ENCODE data around the gene PSMB9. TPM values are rescaled to one million over a fixed set of nuclear protein-coding genes. Genes with fewer than 3 reads are reported as not detected.

The PSMB9 gene
- total and polyA plus RNA-seq, 9 of the 15 experiments (the other 6 are each of a cell fraction or from before 2014, with no cell fraction given) = 1.1 to 3.7 (median 2.4) TPM

DNA sequence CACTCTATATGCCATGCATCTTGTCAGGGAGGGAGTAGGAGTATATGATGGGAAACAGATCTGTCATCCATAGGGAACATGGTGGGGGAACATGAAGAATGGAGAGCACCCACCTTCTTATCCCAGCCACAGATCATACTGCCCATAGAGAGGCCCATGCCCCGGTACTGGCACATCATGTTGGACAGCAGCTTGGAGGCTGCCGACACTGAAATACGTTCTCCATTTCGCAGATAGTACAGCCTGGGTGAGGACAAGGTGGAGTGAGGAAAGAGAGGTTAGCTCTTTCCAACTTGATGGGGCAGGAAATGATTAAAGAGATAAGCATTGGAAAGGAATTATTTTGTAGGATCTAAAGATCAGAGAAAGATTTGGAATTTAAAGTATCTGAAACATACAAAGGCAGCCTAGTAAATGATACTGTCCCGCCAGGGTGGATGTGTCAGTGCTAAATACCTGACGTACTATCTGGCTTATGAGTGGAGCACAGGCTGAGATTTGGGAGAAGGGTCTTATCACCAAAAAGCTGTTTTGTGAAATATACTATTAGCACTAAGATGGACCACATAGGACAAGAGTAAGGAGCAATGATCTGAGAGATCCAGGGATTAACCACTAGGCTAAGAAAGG lies 11.9 kb upstream of the PSMB9 start:
- in situ Hi-C loops (cut with MboI) = no loop called here
- 44% methylated on average over 6 of the region's 6 CpGs for WGBS (ENCODE audit: insufficient coverage, low coverage, missing lambda C conversion rate)
- no TSS peak for BruUV-seq (replicated peaks)
- TF ChIP-seq ZNF764 (CRISPR knock-in tag; IDR thresholded peaks at IDR 0.05; ENCODE audit: low read depth) (no peak), TCFL5 (CRISPR knock-in tag; conservative IDR thresholded peaks at IDR 0.05) (no peak), BRD4 (IDR thresholded peaks at IDR 0.05) (no peak), ZNF830 (CRISPR knock-in tag; IDR thresholded peaks at IDR 0.05) (no peak), HOMEZ (CRISPR knock-in tag; IDR thresholded peaks at IDR 0.05) (no peak), LEF1 (IDR thresholded peaks at IDR 0.05) (no peak), NCOA4 (IDR thresholded peaks at IDR 0.05; ENCODE audit: partially characterized antibody) (no peak), NCOA1 (IDR thresholded peaks at IDR 0.05; ENCODE audit: low read depth) (no peak), ZBTB9 (CRISPR knock-in tag; IDR thresholded peaks at IDR 0.05) (no peak), HES1 (IDR thresholded peaks at IDR 0.05; ENCODE audit: low read depth) (no peak), ZNF282 (CRISPR knock-in tag; IDR thresholded peaks at IDR 0.05) (no peak), DACH1 (IDR thresholded peaks at IDR 0.05; ENCODE audit: partially characterized antibody) (no peak), ZNF3 (CRISPR knock-in tag; IDR thresholded peaks at IDR 0.05) (no peak), POLR2G (IDR thresholded peaks at IDR 0.05; ENCODE audit: low read depth, low read length) (no peak), ZNF57 (CRISPR knock-in tag; IDR thresholded peaks at IDR 0.05) (no peak), NBN (IDR thresholded peaks at IDR 0.05; ENCODE audit: low read depth) (no peak)
- ChIA-PET CTCF (ENCODE audit: low intra/inter-chr PET ratio) (interaction anchor here (1.0 to 6.6 kb wide), 2 partner anchors 11 to 26 kb away, joined by 4 to 66 read pairs; partner anchors contain the start of genes PSMB9 and TAP1), POLR2A (interaction anchor here (0.5 to 5.1 kb wide), 5 partner anchors 10 to 831 kb away, joined by 3 to 56 read pairs (median 3); partner anchors contain the start of genes KIFC1, PSMB9 and TAP1)
- Histone ChIP-seq H2AFZ (ENCODE audit: low read depth, low read length) (no peak overlapping the region), H3K27me3 (ENCODE audit: control insufficient read depth in 2 of 2, insufficient read depth in 2 of 2, low read length in 2 of 2) (peaks cover under 1 to 19% of the 10 kb centered on the region in 2 experiments; a peak in 2 of 5 replicates), H3K4me2 (ENCODE audit: insufficient read depth, low read length) (no peak overlapping the region), H4K20me1 (replicated peaks; ENCODE audit: control insufficient read depth, insufficient read depth, low read length) (no peaks in the 10 kb centered on the region), H3K9me3 (replicated peaks; ENCODE audit: control insufficient read depth, insufficient read depth, low read depth, low read length) (no peaks in the 10 kb centered on the region), H3K27ac (ENCODE audit: extremely low read depth, low read depth, low read length) (no peak overlapping the region), H3K79me2 (ENCODE audit: control insufficient read depth, insufficient read depth, low read length) (peaks cover 10% of the 10 kb centered on the region; the same call in 2 of the 3 replicates), H3K4me3 (no peak overlapping the region), H3K9ac (ENCODE audit: insufficient read depth in 1 of 2, low read depth in 2 of 2, low read length in 2 of 2) (no peak overlapping the region), H3K9me1 (ENCODE audit: control insufficient read depth, insufficient read depth, low read length) (no peaks in the 10 kb centered on the region), H3K36me3 (ENCODE audit: control insufficient read depth, insufficient read depth, low read length) (no peaks in the 10 kb centered on the region), H3K4me1 (replicated peaks in 1 of 2; ENCODE audit: control insufficient read depth in 2 of 2, insufficient read depth in 2 of 2, low read length in 2 of 2) (peaks cover 4 to 22% of the 10 kb centered on the region in 2 experiments; a peak in 4 of 5 replicates)
- no peak for ATAC-seq
- FAIRE-seq = no peak
- intact Hi-C loops (cut with micrococcal nuclease) = no loop called here
- no peak for DNase-seq (ENCODE audit: extremely low read depth in 1 of 4, low spot score in 3 of 4)

All from K562 (cell line).